Measurements from ENCODE around the gene IPO9.
"Not testable (repeated sequence)": the region's sequence is repeated elsewhere in the genome, so short reads cannot be mapped to it uniquely, and the experiment has no call there.

IPO9 gene

GRCh38 chr1:201893431-201893830 is 64.5 kb downstream of the IPO9 start:
- Histone ChIP-seq H3K36me3 (ENCODE audit: insufficient read depth, low read length) (no peaks in the 10 kb centered on the region), H3K4me1 (ENCODE audit: insufficient read depth, low read length) (peaks cover 20% of the 10 kb centered on the region), H3K9ac (ENCODE audit: low read depth, low read length) (no peak overlapping the region), H3K9me3 (ENCODE audit: control insufficient read depth, insufficient read depth, low read length) (no peaks in the 10 kb centered on the region)

GRCh38 chr1:201894343-201895119 is 65.6 kb downstream of the IPO9 start:
- Histone ChIP-seq H3K36me3 (ENCODE audit: insufficient read depth, low read length) (no peaks in the 10 kb centered on the region), H3K9ac (ENCODE audit: low read depth, low read length) (no peak overlapping the region), H3K4me1 (ENCODE audit: insufficient read depth, low read length) (peaks cover 20% of the 10 kb centered on the region), H3K9me3 (ENCODE audit: control insufficient read depth, insufficient read depth, low read length) (no peaks in the 10 kb centered on the region)

GRCh38 chr1:201895120-201895665 is 66.2 kb downstream of the IPO9 start:
- Histone ChIP-seq H3K9me3 (ENCODE audit: control insufficient read depth, insufficient read depth, low read length) (no peaks in the 10 kb centered on the region), H3K9ac (ENCODE audit: low read depth, low read length) (no peak overlapping the region), H3K4me1 (ENCODE audit: insufficient read depth, low read length) (peaks cover 20% of the 10 kb centered on the region), H3K36me3 (ENCODE audit: insufficient read depth, low read length) (no peaks in the 10 kb centered on the region)

GRCh38 chr1:201895913-201896807 is 67.2 kb downstream of the IPO9 start:
- H3K9ac ChIP-seq (ENCODE audit: low read depth, low read length): no peak overlapping the region
- H3K9me3 ChIP-seq (ENCODE audit: control insufficient read depth, insufficient read depth, low read length): no peaks in the 10 kb centered on the region
- no peaks in the 10 kb centered on the region for H3K36me3 ChIP-seq (ENCODE audit: insufficient read depth, low read length)
- peaks cover 20% of the 10 kb centered on the region for H3K4me1 ChIP-seq (ENCODE audit: insufficient read depth, low read length)

- Histone ChIP-seq H3K9ac (ENCODE audit: low read depth, low read length) (no peak overlapping the region), H3K36me3 (ENCODE audit: insufficient read depth, low read length) (no peaks in the 10 kb centered on the region), H3K4me1 (ENCODE audit: insufficient read depth, low read length) (peaks cover 20% of the 10 kb centered on the region), H3K9me3 (ENCODE audit: control insufficient read depth, insufficient read depth, low read length) (no peaks in the 10 kb centered on the region)
Observed at GRCh38 chr1:201896951-201897391, 68.0 kb downstream of the IPO9 start.

- Histone ChIP-seq H3K9ac (ENCODE audit: low read depth, low read length) (no peak overlapping the region), H3K4me1 (ENCODE audit: insufficient read depth, low read length) (peaks cover 20% of the 10 kb centered on the region), H3K9me3 (ENCODE audit: control insufficient read depth, insufficient read depth, low read length) (no peaks in the 10 kb centered on the region), H3K36me3 (ENCODE audit: insufficient read depth, low read length) (no peaks in the 10 kb centered on the region)
Observed at GRCh38 chr1:201898240-201898894, 69.4 kb downstream of the IPO9 start.

GRCh38 chr1:201898992-201899391 is 70.0 kb downstream of the IPO9 start:
- H3K36me3 ChIP-seq (ENCODE audit: insufficient read depth, low read length): no peaks in the 10 kb centered on the region
- H3K9ac ChIP-seq (ENCODE audit: low read depth, low read length): no peak overlapping the region
- H3K4me1 ChIP-seq (ENCODE audit: insufficient read depth, low read length): peaks cover 19% of the 10 kb centered on the region
- H3K9me3 ChIP-seq (ENCODE audit: control insufficient read depth, insufficient read depth, low read length): no peaks in the 10 kb centered on the region

- no peaks in the 10 kb centered on the region for H3K9me3 ChIP-seq (ENCODE audit: control insufficient read depth, insufficient read depth, low read length)
- no peaks in the 10 kb centered on the region for H3K36me3 ChIP-seq (ENCODE audit: insufficient read depth, low read length)
- no peak overlapping the region for H3K9ac ChIP-seq (ENCODE audit: low read depth, low read length)
- H3K4me1 ChIP-seq (ENCODE audit: insufficient read depth, low read length): peaks cover 16% of the 10 kb centered on the region
Observed at GRCh38 chr1:201899683-201900429, 70.9 kb downstream of the IPO9 start.

- Histone ChIP-seq H3K9me3 (ENCODE audit: control insufficient read depth, insufficient read depth, low read length) (no peaks in the 10 kb centered on the region), H3K4me1 (ENCODE audit: insufficient read depth, low read length) (peaks cover 14% of the 10 kb centered on the region), H3K36me3 (ENCODE audit: insufficient read depth, low read length) (no peaks in the 10 kb centered on the region), H3K9ac (ENCODE audit: low read depth, low read length) (no peak overlapping the region)
Observed at GRCh38 chr1:201900476-201900875, 71.5 kb downstream of the IPO9 start.

GRCh38 chr1:201901036-201901435 is 72.1 kb downstream of the IPO9 start:
- H3K9ac ChIP-seq (ENCODE audit: low read depth, low read length); H3K9me3 ChIP-seq (ENCODE audit: control insufficient read depth, insufficient read depth, low read length); H3K36me3 ChIP-seq (ENCODE audit: insufficient read depth, low read length): not testable (repeated sequence)
- peaks cover 13% of the 10 kb centered on the region for H3K4me1 ChIP-seq (ENCODE audit: insufficient read depth, low read length)

GRCh38 chr1:201902198-201902597 is 73.2 kb downstream of the IPO9 start:
- Histone ChIP-seq H3K4me1 (ENCODE audit: insufficient read depth, low read length) (peaks cover 8% of the 10 kb centered on the region), H3K9me3 (ENCODE audit: control insufficient read depth, insufficient read depth, low read length) (no peaks in the 10 kb centered on the region), H3K9ac (ENCODE audit: low read depth, low read length) (no peak overlapping the region), H3K36me3 (ENCODE audit: insufficient read depth, low read length) (no peaks in the 10 kb centered on the region)

GRCh38 chr1:201903135-201903534 is 74.2 kb downstream of the IPO9 start:
- Histone ChIP-seq H3K9ac (ENCODE audit: low read depth, low read length) (no peak overlapping the region), H3K4me1 (ENCODE audit: insufficient read depth, low read length) (peaks cover 8% of the 10 kb centered on the region), H3K9me3 (ENCODE audit: control insufficient read depth, insufficient read depth, low read length) (no peaks in the 10 kb centered on the region), H3K36me3 (ENCODE audit: insufficient read depth, low read length) (no peaks in the 10 kb centered on the region)

- Histone ChIP-seq H3K4me1 (ENCODE audit: insufficient read depth, low read length) (peaks cover 8% of the 10 kb centered on the region), H3K36me3 (ENCODE audit: insufficient read depth, low read length) (no peaks in the 10 kb centered on the region), H3K9ac (ENCODE audit: low read depth, low read length) (no peak overlapping the region), H3K9me3 (ENCODE audit: control insufficient read depth, insufficient read depth, low read length) (no peaks in the 10 kb centered on the region)
Observed at GRCh38 chr1:201904579-201904978, 75.6 kb downstream of the IPO9 start.

Data from ES-I3 (cell line).